ENCODE measurements around the gene IGSF3.

IGSF3 gene

DNA sequence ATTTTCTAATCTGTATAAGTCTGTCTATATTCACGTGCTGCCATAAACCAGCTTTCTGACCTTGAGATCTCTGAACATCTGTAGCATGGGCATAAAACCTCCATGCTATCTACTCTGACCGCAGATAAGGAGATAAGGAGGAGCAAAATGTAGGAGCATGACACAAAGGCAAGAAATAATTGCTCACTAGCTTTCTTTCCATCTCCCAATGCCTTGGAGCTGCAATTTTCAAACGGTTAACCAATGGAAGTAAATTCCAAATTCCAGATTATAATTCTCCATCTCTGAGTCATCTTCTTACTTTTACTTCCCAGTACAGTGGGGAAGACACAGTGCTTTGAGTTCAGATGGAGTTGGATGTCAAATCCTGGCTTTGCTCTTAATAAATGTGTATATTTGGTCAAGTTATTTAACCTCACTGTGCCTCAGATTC is 138.3 kb downstream of the IGSF3 start:
- Histone ChIP-seq H3K4me3 (ENCODE audit: low read length) (no peak overlapping the region), H3K27me3 (replicated peaks; ENCODE audit: insufficient read depth, low read length) (no peaks in the 10 kb centered on the region), H3F3A (ENCODE audit: insufficient read depth, low read length) (no peaks in the 10 kb centered on the region), H3K27ac (ENCODE audit: low read length) (no peak overlapping the region), H4K20me1 (ENCODE audit: insufficient read depth, low read length) (no peaks in the 10 kb centered on the region), H3K9me3 (replicated peaks; ENCODE audit: insufficient read depth, low read length) (no peaks in the 10 kb centered on the region), H3K36me3 (replicated peaks; ENCODE audit: insufficient read depth, low read length) (no peaks in the 10 kb centered on the region), H3K9me2 (replicated peaks; ENCODE audit: insufficient read depth, low read length) (no peaks in the 10 kb centered on the region), H3K79me2 (ENCODE audit: low read length) (peaks cover 2% of the 10 kb centered on the region; the same call in 1 of the 2 replicates), H3K9ac (ENCODE audit: low read length) (no peak overlapping the region), H3K4me1 (ENCODE audit: low read length) (no peaks in the 10 kb centered on the region), H3K4me2 (ENCODE audit: low read depth, low read length) (no peak overlapping the region), H2AFZ (ENCODE audit: low read length) (no peak overlapping the region)
- no peak for DNase-seq
- TF ChIP-seq CTCF (IDR thresholded peaks at IDR 0.05; ENCODE audit: low read length): no peak

DNA sequence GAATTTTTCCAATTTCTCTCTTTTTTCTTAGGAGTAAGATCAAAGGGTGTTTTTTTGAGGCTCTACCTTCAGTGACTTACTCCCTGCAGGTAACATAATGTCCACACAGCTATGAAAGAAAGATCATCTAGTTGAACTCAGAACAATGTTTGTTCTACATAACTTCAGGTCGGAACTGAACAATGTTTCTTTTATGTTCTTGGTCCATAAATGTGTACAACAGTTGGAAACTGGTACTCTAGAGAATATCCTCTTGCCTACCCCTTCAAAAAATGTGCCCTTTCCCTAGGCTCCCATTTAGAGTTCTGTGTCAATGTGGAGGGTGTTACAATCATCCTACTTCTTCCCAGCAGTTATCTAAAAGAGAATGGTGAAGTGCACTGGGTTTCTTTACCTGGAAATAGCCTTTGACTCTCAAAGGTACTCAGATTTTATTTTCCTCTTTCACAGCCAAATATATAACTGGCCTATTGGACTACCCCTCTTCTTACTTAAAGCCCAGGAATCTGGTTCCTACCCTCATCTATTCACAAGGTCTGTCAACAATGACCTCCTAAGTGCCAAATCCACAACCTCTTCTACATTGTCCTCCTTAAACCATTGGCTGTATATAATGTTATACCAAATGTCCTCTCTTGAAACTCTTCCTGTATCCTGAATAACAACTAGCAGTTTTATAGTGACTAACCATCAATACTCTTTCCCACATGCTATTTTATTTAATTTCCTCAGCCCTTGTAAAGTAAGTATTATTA is 139.0 kb downstream of the IGSF3 start:
- no peak overlapping the region for H3K4me2 ChIP-seq (ENCODE audit: low read depth, low read length)
- H3K9ac ChIP-seq (ENCODE audit: low read length): no peak overlapping the region
- H3K79me2 ChIP-seq (ENCODE audit: low read length): peaks cover 2% of the 10 kb centered on the region; the same call in 1 of the 2 replicates
- H3K4me1 ChIP-seq (ENCODE audit: low read length): no peaks in the 10 kb centered on the region
- TF ChIP-seq EZH2phosphoT487 (IDR thresholded peaks at IDR 0.05; ENCODE audit: low read length) (no peak), CTCF (IDR thresholded peaks at IDR 0.05; ENCODE audit: low read length) (no peak), EZH2 (optimal IDR thresholded peaks at IDR 0.05; ENCODE audit: low read depth, low read length) (no peak)
- no peak overlapping the region for H3K27ac ChIP-seq (ENCODE audit: low read length)
- H3K4me3 ChIP-seq (ENCODE audit: low read length): no peak overlapping the region
- H3F3A ChIP-seq (ENCODE audit: insufficient read depth, low read length): no peaks in the 10 kb centered on the region
- H4K20me1 ChIP-seq (ENCODE audit: insufficient read depth, low read length): no peaks in the 10 kb centered on the region
- H3K9me3 ChIP-seq (replicated peaks; ENCODE audit: insufficient read depth, low read length): no peaks in the 10 kb centered on the region
- no peaks in the 10 kb centered on the region for H3K36me3 ChIP-seq (replicated peaks; ENCODE audit: insufficient read depth, low read length)
- no peak overlapping the region for H2AFZ ChIP-seq (ENCODE audit: low read length)
- no peaks in the 10 kb centered on the region for H3K9me2 ChIP-seq (replicated peaks; ENCODE audit: insufficient read depth, low read length)
- DNase-seq: no peak
- no peaks in the 10 kb centered on the region for H3K27me3 ChIP-seq (replicated peaks; ENCODE audit: insufficient read depth, low read length)

DNA sequence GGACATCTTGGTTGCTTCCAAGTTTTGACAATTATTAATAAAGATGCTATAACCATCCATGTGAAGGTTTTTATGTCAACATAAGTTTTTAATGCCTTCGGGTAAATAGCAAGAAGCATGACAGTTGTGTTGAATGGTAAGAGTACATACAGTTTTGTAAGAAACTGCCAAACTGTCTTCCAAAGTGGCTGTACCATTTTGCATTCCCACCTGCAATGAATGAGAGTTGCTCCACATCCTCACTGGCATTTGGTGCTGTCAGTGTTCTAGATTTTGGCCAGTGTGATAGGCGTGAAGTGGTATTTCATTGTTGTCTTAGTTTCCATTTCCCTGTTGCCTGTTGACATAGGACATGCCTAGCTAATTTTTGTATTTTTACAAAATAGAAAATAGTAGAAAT is 142.1 kb downstream of the IGSF3 start:
- H2AFZ ChIP-seq (ENCODE audit: low read length): no peak overlapping the region
- TF ChIP-seq EZH2phosphoT487 (IDR thresholded peaks at IDR 0.05; ENCODE audit: low read length) (no peak), EZH2 (optimal IDR thresholded peaks at IDR 0.05; ENCODE audit: low read depth, low read length) (no peak), CTCF (IDR thresholded peaks at IDR 0.05; ENCODE audit: low read length) (no peak)
- no peak overlapping the region for H3K4me3 ChIP-seq (ENCODE audit: low read length)
- no peaks in the 10 kb centered on the region for H3K9me2 ChIP-seq (replicated peaks; ENCODE audit: insufficient read depth, low read length)
- no peaks in the 10 kb centered on the region for H4K20me1 ChIP-seq (ENCODE audit: insufficient read depth, low read length)
- no peak for DNase-seq
- no peaks in the 10 kb centered on the region for H3K27me3 ChIP-seq (replicated peaks; ENCODE audit: insufficient read depth, low read length)
- no peaks in the 10 kb centered on the region for H3K36me3 ChIP-seq (replicated peaks; ENCODE audit: insufficient read depth, low read length)
- H3K4me2 ChIP-seq (ENCODE audit: low read depth, low read length): no peak overlapping the region
- no peak overlapping the region for H3K27ac ChIP-seq (ENCODE audit: low read length)
- H3F3A ChIP-seq (ENCODE audit: insufficient read depth, low read length): no peaks in the 10 kb centered on the region
- H3K9me3 ChIP-seq (replicated peaks; ENCODE audit: insufficient read depth, low read length): no peaks in the 10 kb centered on the region
- H3K9ac ChIP-seq (ENCODE audit: low read length): no peak overlapping the region
- no peaks in the 10 kb centered on the region for H3K4me1 ChIP-seq (ENCODE audit: low read length)
- no peaks in the 10 kb centered on the region for H3K79me2 ChIP-seq (ENCODE audit: low read length)

Data from MM.1S (cell line).